A172 (cell line): ENCODE data around the gene ENTPD5. TPM values are rescaled to one million over a fixed set of nuclear protein-coding genes. Genes with fewer than 3 reads are reported as not detected.
"Not testable (repeated sequence)": the region's sequence is repeated elsewhere in the genome, so short reads cannot be mapped to it uniquely, and the experiment has no call there.

Experiments
- DNase-seq: peaks from one replicate; pipeline ENCODE4 v3.0.0-alpha.2; 2015; ENCODE audit warnings: low spot score
- total RNA-seq: library from RNA; depleted of rRNA; stranded (reverse); fragments of >200 nt; shearing (Covaris generic); gene quantifications from 2 replicates; pipeline ENCODE4 v1.2.3, GENCODE V29; 2014

ENTPD5 gene
- total RNA-seq, 1 experiment from 2014 or later = 4.8 TPM

DNA sequence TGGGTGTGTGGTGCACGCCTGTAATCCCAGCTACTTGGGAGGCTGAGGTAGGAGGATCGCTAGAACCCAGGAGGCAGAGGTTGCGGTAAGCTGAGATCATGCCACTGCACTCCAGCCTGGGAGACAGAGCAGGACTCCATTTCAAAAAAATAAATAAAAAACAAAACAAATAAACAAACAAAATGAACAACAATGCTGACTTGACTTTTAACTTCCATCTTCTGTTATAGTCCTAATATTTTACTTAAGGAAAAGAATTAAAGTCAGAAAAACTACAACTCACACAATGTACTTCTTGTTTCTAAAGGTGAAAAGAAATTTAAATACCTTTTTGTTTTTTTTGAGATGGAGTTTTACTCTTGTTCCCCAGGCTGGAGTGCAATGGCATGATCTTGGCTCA is 13.4 kb downstream of the ENTPD5 start:
- DNase-seq = not testable (repeated sequence)

DNA sequence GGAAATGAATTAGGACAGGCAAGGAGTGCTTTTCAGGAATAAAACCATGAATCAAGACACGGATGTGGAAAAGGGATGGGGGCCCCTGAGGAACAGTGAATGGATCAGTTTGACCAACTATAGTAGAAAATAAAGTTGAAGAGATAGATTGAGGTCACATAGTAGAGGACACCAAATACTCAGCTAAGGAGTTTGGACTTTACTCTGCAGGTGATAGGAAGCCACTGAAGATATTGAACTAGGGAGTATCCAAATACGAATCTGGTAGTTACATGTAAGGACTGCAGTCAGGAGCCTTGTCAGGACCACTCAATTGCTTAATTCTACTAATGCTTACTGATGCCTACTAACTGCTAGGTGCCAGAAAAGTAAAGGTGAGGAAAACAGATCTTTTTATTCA is 20.4 kb downstream of the ENTPD5 start:
- DNase-seq = no peak

DNA sequence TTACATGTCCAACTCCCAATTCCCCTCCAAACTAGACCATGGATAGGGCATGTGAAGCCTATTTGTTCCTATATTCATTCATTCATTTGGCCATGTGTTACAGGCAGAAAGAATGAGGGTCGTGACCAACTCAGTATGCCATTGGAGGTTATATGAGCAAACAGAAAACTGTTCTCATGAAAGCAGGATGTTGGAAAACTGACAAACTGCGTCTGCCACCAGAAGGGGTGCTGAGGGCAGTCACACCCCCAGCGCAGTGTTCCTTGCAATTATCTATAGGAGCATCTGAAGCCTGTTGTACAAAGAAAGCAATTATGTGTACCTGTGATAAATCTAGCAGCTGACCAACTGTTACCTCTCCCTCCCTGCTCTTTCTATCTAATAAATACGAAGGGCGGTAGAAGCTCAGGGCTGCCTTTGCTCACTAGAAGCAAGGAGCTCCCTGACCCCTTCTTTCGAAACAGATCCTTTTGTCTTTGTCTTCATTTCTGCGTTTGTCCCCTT is 21.1 kb downstream of the ENTPD5 start:
- DNase-seq = no peak

DNA sequence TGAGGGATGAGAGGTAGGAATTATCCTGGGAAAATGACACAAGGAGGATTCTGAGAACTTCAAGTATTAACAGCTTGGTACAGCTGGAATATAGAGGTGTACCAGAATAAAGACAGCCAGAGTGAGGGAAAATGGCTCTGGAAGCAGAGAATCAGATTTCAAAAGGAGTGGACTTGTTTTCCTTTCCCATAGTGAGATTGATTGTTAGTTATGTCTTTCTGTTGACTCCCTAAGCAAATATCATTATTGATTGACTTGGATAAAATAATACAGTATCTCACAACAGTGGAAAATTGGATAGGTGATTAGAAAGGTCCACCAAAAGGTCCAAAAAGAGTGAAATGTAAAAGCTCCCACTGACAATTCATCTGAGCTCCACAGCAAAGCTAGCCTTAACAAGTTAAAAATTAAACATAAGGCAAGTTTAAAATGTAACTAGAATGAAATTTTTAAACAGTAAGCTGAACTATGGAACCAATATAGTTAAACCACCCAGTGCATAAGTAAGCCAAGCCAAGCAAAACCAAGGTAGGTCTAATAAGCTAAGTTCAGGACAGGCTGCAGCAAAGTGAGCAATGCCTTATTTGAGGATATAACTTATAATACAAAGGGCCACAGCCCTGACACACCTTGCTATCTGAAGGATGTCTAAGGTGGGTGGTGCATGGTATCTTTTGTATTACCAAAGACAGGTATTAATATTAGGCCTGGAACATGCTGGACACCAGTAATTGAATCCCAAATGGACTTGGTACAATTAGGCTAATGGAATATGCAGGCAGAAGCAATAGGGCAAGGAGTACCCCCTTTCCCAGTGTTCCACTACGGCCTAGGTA is 21.8 kb downstream of the ENTPD5 start:
- DNase-seq = no peak

DNA sequence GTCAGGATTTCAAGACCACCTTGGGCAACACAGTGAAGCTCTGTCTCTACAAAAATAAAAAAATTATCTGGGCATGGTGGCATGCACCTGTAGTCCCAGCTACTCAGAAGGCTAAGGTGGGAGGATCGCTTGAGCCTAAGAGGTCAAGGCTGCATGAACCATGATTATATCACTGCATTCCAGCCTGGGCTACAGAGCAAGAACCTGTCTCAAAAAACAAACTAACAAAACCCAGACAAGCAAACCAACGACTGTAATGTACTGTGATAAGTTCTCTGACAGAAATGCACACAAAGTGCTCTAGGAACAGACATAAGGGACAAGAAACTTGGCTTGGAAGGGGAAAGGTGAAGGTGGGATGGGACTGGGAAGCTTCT is 22.4 kb downstream of the ENTPD5 start:
- DNase-seq = no peak

DNA sequence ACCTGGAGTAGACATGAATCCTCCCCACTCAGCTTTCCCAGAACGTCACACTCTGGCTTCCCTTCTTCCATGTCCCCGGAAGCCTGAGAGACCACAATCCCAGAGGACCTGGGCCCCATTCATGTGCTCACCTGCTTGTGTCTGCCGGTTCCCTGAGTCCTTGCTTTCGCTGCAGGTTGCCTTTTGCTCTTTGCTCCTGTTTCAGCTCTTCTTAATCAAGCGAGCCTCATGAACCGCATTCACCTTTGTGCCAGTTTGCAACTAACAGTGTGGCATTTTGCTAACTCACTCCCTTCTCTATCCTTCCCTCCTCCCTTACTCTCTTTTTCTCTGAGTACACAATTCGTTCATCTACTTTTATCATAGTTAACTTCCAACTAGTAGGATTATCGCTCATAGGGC is 23.1 kb downstream of the ENTPD5 start:
- DNase-seq = no peak

DNA sequence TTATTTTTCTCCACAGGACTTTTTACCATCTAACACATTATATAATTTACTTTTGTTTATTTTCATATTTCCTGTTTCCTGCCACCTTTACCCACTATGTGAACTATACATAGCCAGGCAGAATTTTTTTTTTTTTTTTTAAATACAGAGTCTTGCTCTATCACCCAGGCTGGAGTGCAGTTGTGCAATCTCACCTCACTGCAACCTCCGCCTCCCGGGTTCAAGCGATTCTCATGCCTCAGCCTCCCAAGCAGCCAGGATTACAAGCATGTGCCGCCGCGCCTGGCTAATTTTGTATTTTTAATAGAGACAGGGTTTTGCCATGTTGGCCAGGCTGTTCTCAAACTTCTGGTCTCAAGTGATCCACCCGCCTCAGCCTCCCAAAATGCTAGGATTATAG is 24.2 kb downstream of the ENTPD5 start:
- DNase-seq = not testable (repeated sequence)

DNA sequence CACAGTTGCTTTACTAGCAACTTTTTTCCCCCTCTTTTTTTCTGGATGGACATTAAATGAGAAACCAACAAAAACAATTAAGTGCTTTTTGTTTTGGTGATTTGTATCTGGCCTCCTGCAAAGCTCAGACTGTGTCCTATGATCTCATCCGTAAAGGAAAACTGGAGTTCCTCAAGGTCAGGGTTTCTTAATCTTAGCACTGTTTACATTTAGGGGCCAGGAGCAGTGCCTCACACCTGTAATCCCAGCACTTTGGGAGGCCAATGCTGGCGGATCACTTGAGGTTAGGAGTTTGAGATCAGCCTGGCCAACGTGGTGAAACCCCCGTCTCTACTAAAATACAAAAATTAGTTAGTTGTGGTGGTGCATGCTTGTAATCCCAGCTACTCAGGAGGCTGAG is 28.0 kb downstream of the ENTPD5 start:
- DNase-seq = no peak

DNA sequence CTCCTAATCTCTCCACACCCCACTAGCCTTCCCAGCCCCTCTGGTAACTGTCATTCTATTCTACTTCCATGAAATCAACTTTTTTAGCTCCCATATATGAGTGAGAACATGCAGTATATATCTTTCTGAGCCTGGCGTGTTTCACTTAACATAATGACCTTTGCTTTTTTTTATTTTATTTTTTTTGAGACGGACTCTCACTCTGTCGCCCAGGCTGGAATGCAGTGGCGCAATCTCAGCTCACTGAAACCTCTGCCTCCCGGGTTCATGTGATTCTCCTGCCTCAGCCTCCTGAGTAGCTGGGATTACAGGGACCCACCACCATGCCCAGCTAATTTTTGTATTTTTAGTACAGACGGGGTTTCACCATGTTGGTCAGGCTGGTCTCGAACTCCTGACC is 30.4 kb downstream of the ENTPD5 start:
- DNase-seq = not testable (repeated sequence)

DNA sequence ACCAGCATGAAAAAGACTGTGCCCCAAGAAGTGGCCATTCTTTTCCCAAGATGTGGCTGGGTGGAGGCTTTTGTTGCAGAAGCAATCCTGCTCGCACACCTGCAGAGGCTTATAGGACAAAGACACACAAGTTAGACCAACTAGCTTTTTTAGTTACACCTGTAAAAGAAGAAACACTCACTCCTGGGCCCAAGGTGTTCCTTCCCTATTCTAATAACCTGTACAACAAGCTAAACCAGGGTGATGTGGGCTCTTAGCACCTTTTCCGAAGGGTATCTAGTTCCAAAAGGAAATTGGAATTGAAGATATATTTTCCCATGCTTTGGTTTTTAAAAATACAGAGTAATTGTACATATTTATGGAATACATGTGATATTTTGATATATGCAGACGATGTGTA is 31.0 kb downstream of the ENTPD5 start:
- no peak for DNase-seq

DNA sequence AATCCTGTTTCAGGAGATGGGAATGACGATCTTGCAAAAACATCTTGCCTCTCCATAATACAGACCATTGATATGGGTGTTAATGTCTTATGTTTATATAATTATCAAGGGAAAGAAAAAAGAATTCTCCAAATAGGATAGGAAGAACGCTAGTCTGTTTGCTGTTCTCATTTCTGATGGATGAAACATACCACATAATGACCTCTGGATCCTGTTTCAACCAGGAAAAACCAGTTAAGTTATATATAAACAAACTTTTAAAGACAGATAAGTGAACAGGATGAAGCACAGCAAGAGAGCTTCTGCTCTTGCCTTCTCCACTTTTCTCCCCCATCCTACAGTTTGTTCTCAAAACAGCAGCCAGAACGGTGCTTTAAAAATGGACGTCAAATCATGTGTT is 41.2 kb downstream of the ENTPD5 start:
- no peak for DNase-seq

DNA sequence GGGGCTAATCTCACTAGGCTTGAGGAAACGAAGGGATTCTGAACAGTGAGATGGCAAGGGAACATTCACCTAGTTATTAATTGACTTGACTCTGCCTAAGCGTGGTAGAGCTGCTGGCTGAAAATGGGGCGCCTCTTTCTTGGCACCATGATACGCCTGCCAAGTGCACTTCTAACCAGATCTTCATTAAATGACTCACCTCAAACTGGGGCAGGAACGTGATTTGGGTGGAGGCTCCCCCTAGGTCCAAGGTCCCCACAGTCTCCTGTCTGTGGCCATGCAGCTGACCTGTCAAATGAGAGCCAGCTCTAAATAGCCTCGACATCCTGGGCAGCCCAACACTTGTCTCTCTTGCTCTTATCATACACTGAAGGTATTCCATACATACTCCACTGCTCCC is 43.0 kb downstream of the ENTPD5 start:
- DNase-seq = no peak

DNA sequence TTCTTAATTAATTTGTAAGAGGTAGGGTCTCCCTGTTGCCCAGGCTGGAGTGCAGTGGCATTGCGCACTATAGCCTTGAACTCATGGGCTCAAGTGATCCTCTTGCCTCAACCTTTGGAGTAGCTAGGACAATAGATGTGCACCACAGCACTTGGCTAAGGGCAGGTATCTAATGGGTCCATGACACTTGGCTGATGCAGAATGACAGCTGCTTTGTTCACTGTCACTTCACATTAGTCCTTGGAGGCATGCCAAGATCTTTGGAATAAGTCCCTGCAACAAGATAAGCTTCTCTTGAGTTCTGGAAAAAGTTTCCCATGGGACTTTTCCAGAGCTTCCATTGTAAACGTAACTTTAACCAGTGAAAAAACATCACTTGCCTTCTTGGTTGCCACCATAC is 45.6 kb downstream of the ENTPD5 start:
- no peak for DNase-seq

DNA sequence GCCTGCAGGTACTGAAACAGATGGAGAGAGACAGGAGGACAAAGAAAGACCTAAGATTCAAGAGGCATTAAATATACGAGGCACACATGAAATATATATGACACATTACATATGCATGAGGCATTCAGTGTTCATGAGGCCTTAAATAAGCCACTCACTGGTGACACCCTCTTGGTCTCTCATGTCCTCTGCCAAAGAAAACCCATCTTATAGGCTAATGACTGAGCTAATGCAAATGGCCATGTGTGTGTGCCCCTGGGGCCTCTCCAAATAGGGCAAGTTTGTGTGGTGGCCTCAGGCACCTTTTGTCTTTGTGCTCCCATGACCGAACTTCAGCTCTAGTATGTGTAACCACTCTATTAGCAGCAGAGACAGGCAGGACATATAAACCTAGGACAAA is 50.2 kb downstream of the ENTPD5 start:
- no peak for DNase-seq

DNA sequence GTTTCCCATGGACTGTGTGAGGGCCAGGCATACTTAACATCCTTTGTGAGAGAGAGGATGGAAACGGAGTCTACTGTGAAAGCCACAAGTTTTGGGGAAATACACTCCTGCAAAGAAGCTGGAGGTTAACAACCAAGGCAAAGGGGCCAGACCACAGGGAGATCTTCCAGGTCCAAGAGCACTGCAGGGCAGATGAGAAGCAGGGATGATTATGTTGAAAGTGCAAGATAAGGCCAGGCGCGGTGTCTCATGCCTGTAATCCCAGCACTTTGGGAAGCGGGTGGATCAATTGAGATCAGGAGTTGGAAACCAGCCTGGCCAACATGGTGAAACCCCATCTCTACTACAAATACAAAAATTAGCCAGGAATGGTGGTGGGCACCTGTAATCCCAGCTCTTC is 53.9 kb downstream of the ENTPD5 start:
- DNase-seq = no peak

DNA sequence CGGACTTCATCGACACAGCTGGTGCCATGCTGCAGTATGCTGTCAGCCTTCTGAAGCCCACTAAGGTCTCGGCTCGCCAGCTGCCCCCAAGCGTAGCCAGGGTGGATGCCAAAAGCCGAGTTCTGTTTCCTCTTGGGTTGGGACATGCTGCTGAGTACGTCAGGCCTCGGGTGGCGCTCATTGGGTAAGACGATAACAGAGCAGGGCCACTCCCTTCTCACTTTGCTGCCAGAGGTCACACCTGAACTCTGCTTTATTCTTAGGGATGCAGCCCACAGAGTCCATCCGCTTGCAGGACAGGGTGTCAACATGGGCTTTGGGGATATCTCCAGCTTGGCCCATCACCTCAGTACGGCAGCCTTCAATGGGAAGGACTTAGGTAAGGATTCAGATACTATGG is 57.9 kb downstream of the ENTPD5 start:
- no peak for DNase-seq

DNA sequence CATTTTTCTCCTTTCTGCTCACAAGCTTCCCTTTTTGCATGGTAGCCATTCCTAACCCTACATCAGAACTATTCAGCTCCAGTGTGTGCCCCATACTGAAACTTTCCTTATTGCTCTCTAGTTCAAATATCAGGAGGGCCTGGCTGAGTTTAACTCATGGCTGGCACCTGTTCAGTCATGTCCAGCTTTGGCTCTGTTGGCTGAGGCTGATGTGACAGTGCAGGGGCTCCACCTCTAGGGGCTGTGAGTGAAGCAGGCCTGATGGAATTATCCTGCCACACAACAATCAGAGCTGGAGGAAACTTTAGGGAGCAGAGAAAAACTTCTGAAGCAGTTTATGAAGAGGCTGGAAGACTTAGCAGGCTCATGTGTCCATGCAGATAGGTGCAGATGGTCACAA is 60.5 kb downstream of the ENTPD5 start:
- no peak for DNase-seq

DNA sequence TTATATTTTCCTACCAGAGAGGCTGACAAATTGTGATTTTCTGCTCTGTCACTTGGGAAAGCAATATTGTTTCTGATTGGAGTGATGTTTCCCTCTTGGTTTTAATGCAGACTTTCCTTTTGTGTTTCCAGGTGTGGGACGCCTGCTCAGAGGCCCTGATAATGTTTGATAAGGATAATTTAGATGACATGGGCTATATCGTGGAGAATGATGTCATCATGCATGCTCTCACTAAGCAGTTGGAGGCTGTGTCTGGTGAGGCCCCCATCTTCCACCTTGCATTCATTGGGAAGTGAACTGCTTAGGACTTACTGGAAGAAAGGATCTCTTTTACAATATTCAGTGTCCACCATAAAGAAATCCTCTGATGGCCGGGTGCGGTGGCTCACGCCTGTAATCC is 63.4 kb downstream of the ENTPD5 start:
- no peak for DNase-seq

DNA sequence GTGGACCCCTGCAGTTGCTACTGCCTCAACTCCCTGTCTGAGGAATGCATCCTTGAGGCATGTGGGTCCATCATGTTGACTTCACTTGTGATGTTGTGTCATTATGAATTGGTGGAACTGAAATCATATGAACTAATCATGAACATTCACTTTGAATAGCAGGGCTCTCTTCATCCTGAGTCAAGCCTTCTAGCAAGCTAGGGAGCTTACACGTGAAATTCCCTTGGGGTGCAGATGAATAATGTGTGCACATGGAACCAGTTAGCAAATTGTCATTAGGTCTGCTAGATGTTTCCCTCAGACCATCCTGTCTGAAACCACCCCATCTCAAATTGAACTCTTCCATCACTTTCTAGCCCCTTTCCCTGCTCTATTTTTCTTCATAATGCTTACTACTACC is 65.4 kb downstream of the ENTPD5 start:
- no peak for DNase-seq

DNA sequence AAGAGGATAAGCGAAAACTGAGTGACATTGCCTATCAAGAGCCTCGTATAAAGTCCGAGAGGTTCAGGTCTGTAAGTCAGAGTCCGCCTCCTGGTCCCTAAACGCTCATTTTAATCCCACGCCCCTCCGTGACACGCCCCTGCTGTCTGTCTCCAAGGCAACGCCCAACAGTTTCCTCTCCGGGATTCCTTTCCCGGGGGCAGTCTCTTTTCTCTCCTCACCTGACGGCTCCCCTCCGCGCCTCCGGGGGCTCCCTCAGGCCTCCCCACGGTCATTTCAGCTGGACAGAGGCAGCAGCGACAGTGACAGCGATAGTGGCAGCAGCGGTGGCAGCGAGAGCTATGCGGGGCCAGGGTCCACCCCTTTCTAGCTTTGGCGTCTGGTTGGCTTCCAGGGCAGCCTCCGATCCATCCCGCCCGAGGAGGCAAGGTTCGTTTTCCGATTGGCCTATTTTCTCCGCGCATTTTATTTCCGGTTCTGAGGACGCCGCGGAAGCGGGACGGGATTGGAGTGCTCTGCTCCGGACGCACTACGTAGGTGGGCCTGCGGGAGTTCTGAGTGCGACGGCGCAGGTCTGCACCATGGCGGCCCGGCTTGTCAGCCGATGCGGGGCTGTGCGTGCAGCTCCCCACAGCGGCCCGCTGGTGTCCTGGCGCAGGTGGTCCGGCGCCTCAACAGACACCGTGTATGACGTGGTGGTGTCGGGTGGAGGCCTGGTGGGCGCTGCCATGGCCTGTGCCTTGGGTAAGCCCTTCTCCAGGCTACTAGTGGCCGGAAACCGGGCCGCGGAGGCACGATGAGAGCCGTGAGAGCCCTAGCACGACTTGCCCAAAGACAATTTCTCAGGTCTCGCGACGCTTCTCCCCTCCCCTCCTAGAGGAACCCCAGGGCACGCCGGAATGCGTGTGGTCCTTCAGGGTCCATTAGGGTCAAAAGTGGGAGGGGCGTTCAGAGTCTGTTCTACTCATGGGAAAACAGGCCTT is 69.0 kb downstream of the ENTPD5 start, which contains the start of the genes COQ6 and FAM161B:
Gene COQ6 (plus strand): TSS at position 551 of the 983 bp plus-strand sequence. CDS start 31 bp downstream, at position 582.
Gene FAM161B (minus strand): TSS at position 343 of the 983 bp plus-strand sequence. CDS start 68 bp downstream, at position 275.
- peak; percentile 90 for DNase-seq

DNA sequence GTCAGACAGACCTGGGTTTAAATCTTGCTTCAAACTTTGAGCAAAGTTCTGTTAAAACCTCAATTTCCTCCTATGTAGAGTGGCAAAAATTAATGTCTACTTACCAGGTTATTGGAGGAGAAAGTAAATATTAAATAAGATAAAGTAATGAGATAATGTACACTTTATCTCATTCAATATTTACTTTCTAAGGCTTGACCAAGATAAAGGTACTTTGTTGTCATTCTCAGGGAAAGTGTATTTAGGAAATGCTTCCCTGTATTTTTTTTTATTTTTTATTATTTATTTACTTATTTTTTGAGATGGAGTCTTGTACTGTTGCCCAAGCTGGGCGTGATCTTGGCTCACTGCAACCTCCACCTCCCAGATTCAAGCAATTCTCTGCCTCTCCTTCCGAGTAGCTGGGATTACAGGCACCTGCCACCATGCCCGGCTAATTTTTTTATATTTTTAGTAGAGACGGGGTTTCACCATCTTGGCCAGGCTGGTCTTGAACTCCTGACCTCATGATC is 73.9 kb downstream of the ENTPD5 start:
- no peak for DNase-seq
